HG02840 (cell line): ENCODE data around the gene GABRG3.

Experiments used
- ATAC-seq: cut with Tn5 transposase; IDR thresholded peaks from one replicate; pipeline ENCODE4 v1.9.1; 2021; ENCODE audit warnings: mild to moderate bottlenecking, moderate library complexity, moderate number of reproducible peaks; ENCODE audit not compliant: unreplicated experiment, low FRiP score

Gene GABRG3

GRCh38 chr15:27441120-27441519 is 470.1 kb downstream of the GABRG3 start:
- no peak for ATAC-seq

GRCh38 chr15:27448234-27448633 is 477.3 kb downstream of the GABRG3 start:
- ATAC-seq, result no peak

- ATAC-seq, result no peak
These were observed 478.0 kb downstream of the GABRG3 start for GRCh38 chr15:27448986-27449385.

GRCh38 chr15:27449941-27450340 is 479.0 kb downstream of the GABRG3 start:
- no peak for ATAC-seq

GRCh38 chr15:27454281-27455075 is 483.5 kb downstream of the GABRG3 start:
- ATAC-seq, result no peak

GRCh38 chr15:27456807-27457206 is 485.8 kb downstream of the GABRG3 start:
- no peak for ATAC-seq

GRCh38 chr15:27457766-27458165 is 486.8 kb downstream of the GABRG3 start:
- ATAC-seq, result no peak

GRCh38 chr15:27458345-27459084 is 487.5 kb downstream of the GABRG3 start:
- no peak for ATAC-seq

- ATAC-seq, result no peak
These were observed 488.9 kb downstream of the GABRG3 start for GRCh38 chr15:27459836-27460235.

GRCh38 chr15:27461181-27461580 is 490.2 kb downstream of the GABRG3 start:
- ATAC-seq, result no peak

- ATAC-seq, result no peak
These were observed 492.6 kb downstream of the GABRG3 start for GRCh38 chr15:27463525-27464088.

GRCh38 chr15:27464941-27465612 is 494.1 kb downstream of the GABRG3 start:
- ATAC-seq, result no peak

GRCh38 chr15:27466758-27467157 is 495.8 kb downstream of the GABRG3 start:
- no peak for ATAC-seq

GRCh38 chr15:27468151-27468591 is 497.2 kb downstream of the GABRG3 start:
- no peak for ATAC-seq

- ATAC-seq, result no peak
These were observed 502.9 kb downstream of the GABRG3 start for GRCh38 chr15:27473845-27474244.

GRCh38 chr15:27475395-27475794 is 504.4 kb downstream of the GABRG3 start:
- no peak for ATAC-seq

- ATAC-seq, result no peak
These were observed 508.5 kb downstream of the GABRG3 start for GRCh38 chr15:27479296-27480140.

- ATAC-seq, result no peak
These were observed 509.2 kb downstream of the GABRG3 start for GRCh38 chr15:27480141-27480530.

- no peak for ATAC-seq
These were observed 509.7 kb downstream of the GABRG3 start for GRCh38 chr15:27480642-27481041.

GRCh38 chr15:27481768-27482167 is 510.8 kb downstream of the GABRG3 start:
- ATAC-seq, result no peak
